Fibroblast of mammary gland (primary cell): Measurements from ENCODE around the gene RARS1.
A peak's percentile ranks its signal among the peaks of the same experiment; 100 is the strongest.

Experiments used
- DNase-seq: peaks from one replicate; pipeline ENCODE4 v3.0.0-alpha.2; 2010; ENCODE audit warnings: low read depth
- H3K4me3 ChIP-seq: 2 replicates; pipeline ENCODE4 v1.5.1; 2011; ENCODE audit warnings: low read depth, mild to moderate bottlenecking, low read length, moderate library complexity; ENCODE audit not compliant: control insufficient read depth
- CTCF ChIP-seq: conservative IDR thresholded peaks from 2 replicates; pipeline ENCODE4 v1.5.1; 2011; ENCODE audit warnings: low read depth, low read length, inconsistent platforms; ENCODE audit not compliant: control insufficient read depth, insufficient read depth

Gene RARS1

GRCh38 chr5:168486136-168486879 lies at the start of gene RARS1:
TSS of gene RARS1 (plus strand) at chr5:168486471. CDS start at chr5:168486499, 28 bp downstream.
- TF ChIP-seq CTCF, result peak; percentile 97
- peak; percentile 93 for DNase-seq
- H3K4me3 ChIP-seq, result peak within 1 kb of the TSS; percentile 100

GRCh38 chr5:168438349-168438748 lies 47.9 kb upstream of the RARS1 start:
- DNase-seq, result peak; percentile 14
- H3K4me3 ChIP-seq, result no peak overlapping the region
- TF ChIP-seq CTCF, result no peak

GRCh38 chr5:168443533-168443932 lies 42.7 kb upstream of the RARS1 start:
- DNase-seq, result no peak
- H3K4me3 ChIP-seq, result no peak overlapping the region
- no peak for TF ChIP-seq CTCF

- H3K4me3 ChIP-seq, result no peak overlapping the region
- peak; percentile 41 for DNase-seq
- no peak for TF ChIP-seq CTCF
Measured at GRCh38 chr5:168443950-168444700, 42.1 kb upstream of the RARS1 start.

GRCh38 chr5:168446983-168447619 lies 39.2 kb upstream of the RARS1 start:
- DNase-seq, result no peak
- H3K4me3 ChIP-seq, result no peak overlapping the region
- TF ChIP-seq CTCF, result no peak

GRCh38 chr5:168447808-168448207 lies 38.5 kb upstream of the RARS1 start:
- no peak for DNase-seq
- no peak overlapping the region for H3K4me3 ChIP-seq
- TF ChIP-seq CTCF, result no peak
